SK-N-SH treated with all-trans-retinoic acid at 6 μM for 48 hours (cell line): ENCODE results near the gene PRR14L.

ENCODE experiments used
- ATAC-seq: fragments of 200-7000 bp; cut with Tn5 transposase; 3 replicates; pipeline ENCODE4 v1.9.1; 2020; ENCODE audit warnings: mild to moderate bottlenecking, moderate library complexity
- ARNTL ChIP-seq: fragments of 450-650 bp; formaldehyde crosslinking; IDR thresholded peaks from 2 replicates; pipeline ENCODE4 v1.5.0; 2020; ENCODE audit warnings: low read depth, mild to moderate bottlenecking, moderate library complexity, borderline replicate concordance
- BACH2 ChIP-seq: fragments of 250-450 bp; sonication (Bioruptor Pico); IDR thresholded peaks from 2 replicates; pipeline ENCODE4 v1.9.0; 2021; ENCODE audit warnings: mild to moderate bottlenecking, borderline replicate concordance
- CSDC2 ChIP-seq: fragments of 250-450 bp; sonication (Bioruptor Pico); IDR thresholded peaks from 2 replicates; pipeline ENCODE4 v1.5.0; 2020; ENCODE audit warnings: mild to moderate bottlenecking, moderate library complexity
- CSRNP3 ChIP-seq: fragments of 250-450 bp; sonication (Bioruptor Pico); IDR thresholded peaks from 2 replicates; pipeline ENCODE4 v1.5.1; 2021; ENCODE audit warnings: mild to moderate bottlenecking, moderate library complexity
- ESRRG ChIP-seq: fragments of 250-450 bp; sonication (Bioruptor Pico); IDR thresholded peaks from 2 replicates; pipeline ENCODE4 v1.6.1; 2021; ENCODE audit warnings: mild to moderate bottlenecking
- GLIS3 ChIP-seq: fragments of 250-450 bp; sonication (Bioruptor Pico); IDR thresholded peaks from 2 replicates; pipeline ENCODE4 v1.5.0; 2020; ENCODE audit warnings: mild to moderate bottlenecking, moderate library complexity
- ISL1 ChIP-seq: fragments of 250-450 bp; sonication (Bioruptor Pico); IDR thresholded peaks from 2 replicates; pipeline ENCODE4 v2.1.2; 2022; ENCODE audit warnings: mild to moderate bottlenecking, moderate library complexity
- PATZ1 ChIP-seq: fragments of 250-450 bp; sonication (Bioruptor Pico); IDR thresholded peaks from 2 replicates; pipeline ENCODE4 v1.8.0; 2020; ENCODE audit warnings: mild to moderate bottlenecking, moderate library complexity, borderline replicate concordance
- PPARA ChIP-seq: fragments of 250-450 bp; sonication (Bioruptor Pico); IDR thresholded peaks from 2 replicates; pipeline ENCODE4 v1.5.0; 2020; ENCODE audit warnings: mild to moderate bottlenecking, borderline replicate concordance
- RARB ChIP-seq: fragments of 250-450 bp; sonication (Bioruptor Pico); IDR thresholded peaks from 2 replicates; pipeline ENCODE4 v1.8.0; 2021; ENCODE audit warnings: mild to moderate bottlenecking, moderate library complexity
- SNAI2 ChIP-seq: fragments of 250-450 bp; sonication (Bioruptor Pico); IDR thresholded peaks from 2 replicates; pipeline ENCODE4 v1.5.0; 2020; ENCODE audit warnings: mild to moderate bottlenecking, moderate library complexity
- TCF4 ChIP-seq: fragments of 250-450 bp; sonication (Bioruptor Pico); IDR thresholded peaks from 2 replicates; pipeline ENCODE4 v1.8.0; 2021; ENCODE audit warnings: mild to moderate bottlenecking, moderate library complexity, borderline replicate concordance
- ZC3H10 ChIP-seq: fragments of 250-450 bp; sonication (Bioruptor Pico); IDR thresholded peaks from 2 replicates; pipeline ENCODE4 v1.5.1; 2021; ENCODE audit warnings: mild to moderate bottlenecking, moderate library complexity
- ZFP3 ChIP-seq: fragments of 250-450 bp; sonication (Bioruptor Pico); IDR thresholded peaks from 2 replicates; pipeline ENCODE4 v1.5.0; 2020; ENCODE audit warnings: mild to moderate bottlenecking, moderate library complexity
- ZFP30 ChIP-seq: fragments of 450-650 bp; formaldehyde crosslinking; IDR thresholded peaks from 2 replicates; pipeline ENCODE4 v1.5.0; 2022; ENCODE audit warnings: mild to moderate bottlenecking, moderate library complexity
- ZNF565 ChIP-seq: fragments of 450-650 bp; formaldehyde crosslinking; conservative IDR thresholded peaks from 2 replicates; pipeline ENCODE4 v1.5.0; 2020; ENCODE audit warnings: low read depth, mild to moderate bottlenecking, moderate library complexity
- ZNF70 ChIP-seq: fragments of 450-650 bp; formaldehyde crosslinking; IDR thresholded peaks from 2 replicates; pipeline ENCODE4 v1.5.0; 2020; ENCODE audit warnings: mild to moderate bottlenecking, moderate library complexity
- ZNF8 ChIP-seq: fragments of 450-650 bp; formaldehyde crosslinking; IDR thresholded peaks from 2 replicates; pipeline ENCODE4 v1.5.0; 2020; ENCODE audit warnings: mild to moderate bottlenecking, moderate library complexity
- TF ChIP-seq, protein P1 (sequence below): fragments of 250-450 bp; sonication (Bioruptor Pico); IDR thresholded peaks from 2 replicates; pipeline ENCODE4 v1.5.0; 2020; ENCODE audit warnings: mild to moderate bottlenecking, moderate library complexity
- TF ChIP-seq, protein P2 (sequence below): fragments of 250-450 bp; sonication (Bioruptor Pico); IDR thresholded peaks from 2 replicates; pipeline ENCODE4 v1.5.1; 2020; ENCODE audit warnings: low read depth, mild to moderate bottlenecking, moderate library complexity

Gene PRR14L

GRCh38 chr22:31753634-31754501 lies 3.9 kb upstream of the PRR14L start, which contains the start of gene DEPDC5:
Gene DEPDC5, plus strand, starts transcription at chr22:31754019. Its CDS starts 903 bp downstream, at chr22:31754922.
- peak; percentile 82 for ATAC-seq
- no peak for TF ChIP-seq PATZ1 (CRISPR knock-in tag)
- TF ChIP-seq GLIS3 (CRISPR knock-in tag): 0 out of 2 replicates have a peak, but pooled peaks have one; percentile 64
- TF ChIP-seq ESRRG (CRISPR knock-in tag): 0 out of 2 replicates have a peak, but pooled peaks have one; percentile 54
- no peak for TF ChIP-seq ISL1 (CRISPR knock-in tag)
- no peak for TF ChIP-seq CSDC2 (CRISPR knock-in tag)
- TF ChIP-seq ZC3H10: no peak
- TF ChIP-seq ARNTL (CRISPR knock-in tag): no peak
- TF ChIP-seq ZFP30: no peak
- TF ChIP-seq ZFP3: 0 out of 2 replicates have a peak, but pooled peaks have one; percentile 17
- 0 out of 2 replicates have a peak, but pooled peaks have one; percentile 41 for TF ChIP-seq CSRNP3 (CRISPR knock-in tag)
- TF ChIP-seq, protein P1, sequence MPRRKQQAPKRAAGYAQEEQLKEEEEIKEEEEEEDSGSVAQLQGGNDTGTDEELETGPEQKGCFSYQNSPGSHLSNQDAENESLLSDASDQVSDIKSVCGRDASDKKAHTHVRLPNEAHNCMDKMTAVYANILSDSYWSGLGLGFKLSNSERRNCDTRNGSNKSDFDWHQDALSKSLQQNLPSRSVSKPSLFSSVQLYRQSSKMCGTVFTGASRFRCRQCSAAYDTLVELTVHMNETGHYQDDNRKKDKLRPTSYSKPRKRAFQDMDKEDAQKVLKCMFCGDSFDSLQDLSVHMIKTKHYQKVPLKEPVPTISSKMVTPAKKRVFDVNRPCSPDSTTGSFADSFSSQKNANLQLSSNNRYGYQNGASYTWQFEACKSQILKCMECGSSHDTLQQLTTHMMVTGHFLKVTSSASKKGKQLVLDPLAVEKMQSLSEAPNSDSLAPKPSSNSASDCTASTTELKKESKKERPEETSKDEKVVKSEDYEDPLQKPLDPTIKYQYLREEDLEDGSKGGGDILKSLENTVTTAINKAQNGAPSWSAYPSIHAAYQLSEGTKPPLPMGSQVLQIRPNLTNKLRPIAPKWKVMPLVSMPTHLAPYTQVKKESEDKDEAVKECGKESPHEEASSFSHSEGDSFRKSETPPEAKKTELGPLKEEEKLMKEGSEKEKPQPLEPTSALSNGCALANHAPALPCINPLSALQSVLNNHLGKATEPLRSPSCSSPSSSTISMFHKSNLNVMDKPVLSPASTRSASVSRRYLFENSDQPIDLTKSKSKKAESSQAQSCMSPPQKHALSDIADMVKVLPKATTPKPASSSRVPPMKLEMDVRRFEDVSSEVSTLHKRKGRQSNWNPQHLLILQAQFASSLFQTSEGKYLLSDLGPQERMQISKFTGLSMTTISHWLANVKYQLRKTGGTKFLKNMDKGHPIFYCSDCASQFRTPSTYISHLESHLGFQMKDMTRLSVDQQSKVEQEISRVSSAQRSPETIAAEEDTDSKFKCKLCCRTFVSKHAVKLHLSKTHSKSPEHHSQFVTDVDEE (CRISPR knock-in tag): no peak
- TF ChIP-seq ZNF70 (CRISPR knock-in tag): no peak
- no peak for TF ChIP-seq TCF4 (CRISPR knock-in tag)
- TF ChIP-seq, protein P2, sequence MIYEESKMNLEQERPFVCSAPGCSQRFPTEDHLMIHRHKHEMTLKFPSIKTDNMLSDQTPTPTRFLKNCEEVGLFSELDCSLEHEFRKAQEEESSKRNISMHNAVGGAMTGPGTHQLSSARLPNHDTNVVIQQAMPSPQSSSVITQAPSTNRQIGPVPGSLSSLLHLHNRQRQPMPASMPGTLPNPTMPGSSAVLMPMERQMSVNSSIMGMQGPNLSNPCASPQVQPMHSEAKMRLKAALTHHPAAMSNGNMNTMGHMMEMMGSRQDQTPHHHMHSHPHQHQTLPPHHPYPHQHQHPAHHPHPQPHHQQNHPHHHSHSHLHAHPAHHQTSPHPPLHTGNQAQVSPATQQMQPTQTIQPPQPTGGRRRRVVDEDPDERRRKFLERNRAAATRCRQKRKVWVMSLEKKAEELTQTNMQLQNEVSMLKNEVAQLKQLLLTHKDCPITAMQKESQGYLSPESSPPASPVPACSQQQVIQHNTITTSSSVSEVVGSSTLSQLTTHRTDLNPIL (CRISPR knock-in tag): 0 out of 2 replicates have a peak, but pooled peaks have one; percentile 34
- no peak for TF ChIP-seq PPARA
- TF ChIP-seq, all 23 proteins: peak for 5

DNA sequence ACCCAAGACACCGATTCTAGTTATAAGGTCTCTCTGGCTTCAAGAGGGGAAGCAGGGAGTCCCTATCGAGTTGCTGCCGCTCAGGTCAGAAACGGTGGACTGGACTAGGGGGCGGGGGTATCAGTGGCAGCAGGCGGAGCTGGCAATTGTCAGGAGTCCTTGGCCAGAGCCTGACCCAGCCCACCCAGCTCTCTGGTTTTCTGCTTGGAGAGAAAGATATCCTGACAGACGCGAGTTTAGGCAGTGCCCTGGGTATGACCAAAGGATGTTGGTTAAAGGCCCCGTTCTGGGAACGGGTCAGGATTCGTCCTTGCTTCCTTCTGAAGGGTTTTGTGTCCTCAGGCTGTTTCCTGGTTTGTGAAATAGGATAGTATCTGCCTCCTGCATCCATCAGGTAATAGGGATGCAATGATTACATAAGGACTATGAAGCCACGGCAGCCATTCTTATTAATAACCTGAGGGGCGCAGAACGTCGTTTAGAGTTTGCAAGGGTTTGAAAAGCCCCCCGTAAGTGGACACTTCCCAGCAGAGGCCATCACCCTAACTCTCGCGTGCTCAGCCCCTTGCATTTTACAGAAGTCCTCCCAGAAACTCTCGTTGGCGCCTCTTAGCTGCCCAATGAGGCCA lies 3.2 kb upstream of the PRR14L start:
- TF ChIP-seq ESRRG (CRISPR knock-in tag) (0 out of 2 replicates have a peak, but pooled peaks have one; percentile 22), CSRNP3 (CRISPR knock-in tag) (no peak), ZNF70 (CRISPR knock-in tag) (0 out of 2 replicates have a peak, but pooled peaks have one; percentile 31)
- ATAC-seq: peak; percentile 21

DNA sequence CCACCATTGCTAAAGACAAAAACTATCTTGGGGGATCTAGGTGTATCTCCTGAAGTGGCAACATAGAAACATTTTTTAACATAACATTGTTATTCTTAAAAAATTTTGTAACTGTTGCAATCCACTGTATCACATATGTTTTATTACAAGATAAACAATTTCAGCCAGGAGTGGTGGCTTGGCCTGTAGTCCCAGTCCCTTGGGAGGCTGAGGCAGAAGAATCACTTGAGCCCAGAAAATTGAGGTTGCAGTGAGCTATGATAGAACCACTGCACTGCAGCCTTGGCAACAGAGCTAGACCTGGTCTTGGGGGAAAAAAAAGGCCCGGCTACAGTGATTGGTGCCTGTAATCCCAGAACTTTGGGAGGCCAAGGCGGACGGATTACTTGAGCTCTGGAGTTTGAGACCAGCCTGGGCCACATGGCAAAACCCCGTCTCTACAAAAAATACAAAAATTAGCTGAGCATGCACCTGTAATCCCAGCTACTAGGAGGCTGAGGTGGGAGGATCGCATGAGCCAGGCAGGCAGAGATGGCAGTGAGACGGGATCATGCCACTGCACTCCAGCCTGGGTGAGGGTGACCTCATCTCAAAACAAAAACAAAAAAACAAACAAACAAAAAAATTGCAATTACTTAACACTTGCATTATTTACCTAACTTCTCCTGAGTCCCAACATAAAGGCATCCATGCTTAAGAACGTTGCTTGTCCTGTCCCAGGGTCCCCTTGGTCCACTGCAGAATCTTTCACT lies 2.3 kb upstream of the PRR14L start:
- ATAC-seq: no peak

More for the DNA sequence above, 2.3 kb upstream of the PRR14L start:
- no peak for TF ChIP-seq GLIS3 (CRISPR knock-in tag)
- TF ChIP-seq, protein P2 (CRISPR knock-in tag): no peak
- TF ChIP-seq BACH2 (CRISPR knock-in tag): no peak
- TF ChIP-seq CSRNP3 (CRISPR knock-in tag): no peak
- no peak for TF ChIP-seq CSDC2 (CRISPR knock-in tag)
- TF ChIP-seq SNAI2 (CRISPR knock-in tag): no peak
- TF ChIP-seq RARB (CRISPR knock-in tag): no peak
- no peak for TF ChIP-seq ZNF565 (CRISPR knock-in tag)
- no peak for TF ChIP-seq ZFP3
- no peak for TF ChIP-seq ZNF8
- no peak for TF ChIP-seq PPARA
- TF ChIP-seq, all 23 proteins: peak for 0
